ENCODE results near the gene GOLGA6L10.

DNA sequence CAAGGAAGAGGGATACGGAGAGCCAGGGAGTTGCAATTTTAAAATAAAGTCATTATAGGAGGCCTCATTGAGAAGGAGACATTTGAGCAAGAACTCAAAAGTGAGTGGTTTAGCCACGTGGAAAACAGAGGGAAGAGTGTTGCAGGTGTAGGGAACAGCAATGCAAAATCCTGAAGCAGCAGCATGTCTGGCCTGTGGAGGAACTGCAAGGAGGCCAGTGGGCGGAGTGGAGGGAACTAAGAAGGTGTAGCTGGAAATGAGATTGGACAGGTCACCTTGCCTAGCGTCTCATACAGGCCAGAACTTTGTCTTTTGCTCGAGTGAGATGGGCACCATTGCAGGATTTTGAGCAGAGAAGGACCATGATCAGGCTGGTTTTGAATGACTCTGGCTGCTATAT is 51.7 kb downstream of the GOLGA6L10 start:
- no peak for TF ChIP-seq CTCF (conservative IDR thresholded peaks at IDR 0.05; ENCODE audit: low read depth, low read length)
- TF ChIP-seq EZH2 (IDR thresholded peaks at IDR 0.05; ENCODE audit: borderline replicate concordance, low read depth, low read length, poor library complexity, severe bottlenecking) = no peak

All from A673 (cell line).